ENCODE results near the gene HIVEP3.

Gene HIVEP3

DNA sequence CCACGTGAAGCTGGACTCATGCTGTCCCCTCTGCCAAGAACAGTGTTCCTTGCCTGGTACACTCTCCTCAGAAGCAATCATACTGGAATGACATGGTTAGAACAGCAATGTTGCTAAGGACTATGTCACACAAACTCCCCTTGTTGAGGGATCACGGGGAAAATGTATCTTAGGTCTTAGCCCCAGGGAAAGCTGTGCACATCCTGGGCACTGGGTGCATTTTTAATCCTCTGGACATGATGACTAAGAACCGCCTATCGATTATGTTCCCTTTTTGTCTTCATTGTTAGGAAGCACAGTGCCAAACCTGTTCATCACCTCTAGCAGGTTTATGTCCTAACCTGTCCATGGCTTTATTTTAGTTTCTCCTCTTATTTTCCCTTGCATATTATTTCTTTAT, 115.1 kb downstream of the HIVEP3 start:
- peaks cover 7% of the 10 kb centered on the region for H3K4me1 ChIP-seq (ENCODE audit: control insufficient read depth, insufficient read depth, low read length, poor library complexity, severe bottlenecking)
- no peak overlapping the region for H3K27ac ChIP-seq (ENCODE audit: low read depth, low read length, severe bottlenecking)
- 83 to 85% methylated on average over 4 of the region's 4 CpGs for WGBS, 2 experiments (ENCODE audit: insufficient coverage in 2 of 2)
- no peak overlapping the region for H3K4me3 ChIP-seq (ENCODE audit: extremely low read depth, insufficient read depth, low read length, poor library complexity, severe bottlenecking)
- H3K36me3 ChIP-seq (ENCODE audit: control insufficient read depth, insufficient read depth, low read length) = no peaks in the 10 kb centered on the region
- H3K9me3 ChIP-seq (ENCODE audit: control insufficient read depth, low read length) = no peaks in the 10 kb centered on the region

- H3K27ac ChIP-seq (ENCODE audit: low read depth, low read length, severe bottlenecking) = no peak overlapping the region
- 90 to 96% methylated on average over 2 of the region's 4 CpGs for WGBS, 2 experiments (ENCODE audit: insufficient coverage in 2 of 2)
- H3K4me1 ChIP-seq (ENCODE audit: control insufficient read depth, insufficient read depth, low read length, poor library complexity, severe bottlenecking) = peaks cover 7% of the 10 kb centered on the region
- no peaks in the 10 kb centered on the region for H3K9me3 ChIP-seq (ENCODE audit: control insufficient read depth, low read length)
- H3K4me3 ChIP-seq (ENCODE audit: extremely low read depth, insufficient read depth, low read length, poor library complexity, severe bottlenecking) = no peak overlapping the region
- H3K36me3 ChIP-seq (ENCODE audit: control insufficient read depth, insufficient read depth, low read length) = no peaks in the 10 kb centered on the region
Measured at GRCh38 chr1:41802532-41803501, 115.9 kb downstream of the HIVEP3 start.

DNA sequence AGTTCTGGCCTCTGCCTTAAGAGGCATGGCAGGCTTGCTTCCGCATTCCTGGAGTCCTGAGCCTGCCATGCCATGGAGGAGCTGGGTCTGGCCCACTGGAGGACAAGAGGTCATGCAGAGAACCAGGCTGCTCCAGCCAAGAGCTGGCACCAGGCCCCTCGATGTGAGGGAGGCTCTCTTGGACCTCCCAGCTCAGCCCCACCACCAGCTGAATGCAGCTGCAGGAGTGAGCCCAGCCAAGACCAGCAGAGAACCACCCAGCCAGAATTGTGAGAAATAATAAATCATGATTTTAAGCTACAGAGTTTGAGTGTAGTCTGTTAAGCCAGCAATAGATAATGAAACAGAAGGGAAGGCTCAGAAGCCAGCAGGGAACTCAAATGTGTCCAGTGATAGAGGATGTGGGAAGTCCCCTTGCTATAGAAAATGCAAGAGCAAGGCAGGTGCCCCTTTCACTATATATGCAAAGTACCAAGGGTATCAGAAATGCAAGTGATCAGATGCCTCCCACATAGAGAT, 118.4 kb downstream of the HIVEP3 start:
- Histone ChIP-seq H3K27ac (ENCODE audit: low read depth, low read length, severe bottlenecking) (no peak overlapping the region), H3K4me3 (ENCODE audit: extremely low read depth, insufficient read depth, low read length, poor library complexity, severe bottlenecking) (no peak overlapping the region), H3K9me3 (ENCODE audit: control insufficient read depth, low read length) (no peaks in the 10 kb centered on the region), H3K4me1 (ENCODE audit: control insufficient read depth, insufficient read depth, low read length, poor library complexity, severe bottlenecking) (no peaks in the 10 kb centered on the region), H3K36me3 (ENCODE audit: control insufficient read depth, insufficient read depth, low read length) (no peaks in the 10 kb centered on the region)
- WGBS, 2 experiments (ENCODE audit: insufficient coverage in 2 of 2) = 86 to 90% methylated on average over 2 of the region's 2 CpGs

DNA sequence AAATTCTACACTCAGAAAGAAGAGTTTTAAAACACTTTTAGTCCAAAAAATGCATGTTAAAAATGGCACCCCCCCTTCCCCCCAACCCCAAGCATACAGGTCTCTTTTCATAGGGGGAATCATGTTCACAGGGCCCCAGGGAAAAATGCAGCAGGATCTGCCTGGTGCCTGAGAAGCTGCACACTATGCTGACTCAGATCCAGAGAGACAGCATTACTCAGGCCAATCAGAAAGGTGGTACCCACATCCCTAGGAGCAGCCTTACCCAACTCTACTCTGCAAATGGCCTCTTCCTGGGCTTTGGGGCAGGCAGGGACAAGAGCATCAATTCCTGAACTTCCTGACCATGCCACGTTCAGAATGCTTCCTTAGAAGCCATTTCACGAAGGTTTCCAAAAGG, 119.0 kb downstream of the HIVEP3 start:
- 100% methylated on average over 1 of the region's 2 CpGs; no CpG with 5 or more reads in 1 of the 2 experiments for WGBS, 2 experiments (ENCODE audit: insufficient coverage in 2 of 2)
- H3K4me3 ChIP-seq (ENCODE audit: extremely low read depth, insufficient read depth, low read length, poor library complexity, severe bottlenecking) = no peak overlapping the region
- H3K36me3 ChIP-seq (ENCODE audit: control insufficient read depth, insufficient read depth, low read length) = no peaks in the 10 kb centered on the region
- no peak overlapping the region for H3K27ac ChIP-seq (ENCODE audit: low read depth, low read length, severe bottlenecking)
- H3K9me3 ChIP-seq (ENCODE audit: control insufficient read depth, low read length) = no peaks in the 10 kb centered on the region
- no peaks in the 10 kb centered on the region for H3K4me1 ChIP-seq (ENCODE audit: control insufficient read depth, insufficient read depth, low read length, poor library complexity, severe bottlenecking)

GRCh38 chr1:41799205-41799604, 119.5 kb downstream of the HIVEP3 start:
- 72 to 86% methylated on average over 3 of the region's 3 CpGs for WGBS, 2 experiments (ENCODE audit: insufficient coverage in 2 of 2)
- H3K9me3 ChIP-seq (ENCODE audit: control insufficient read depth, low read length) = no peaks in the 10 kb centered on the region
- no peaks in the 10 kb centered on the region for H3K4me1 ChIP-seq (ENCODE audit: control insufficient read depth, insufficient read depth, low read length, poor library complexity, severe bottlenecking)
- no peak overlapping the region for H3K27ac ChIP-seq (ENCODE audit: low read depth, low read length, severe bottlenecking)
- H3K36me3 ChIP-seq (ENCODE audit: control insufficient read depth, insufficient read depth, low read length) = no peaks in the 10 kb centered on the region
- H3K4me3 ChIP-seq (ENCODE audit: extremely low read depth, insufficient read depth, low read length, poor library complexity, severe bottlenecking) = no peak overlapping the region

- H3K4me1 ChIP-seq (ENCODE audit: control insufficient read depth, insufficient read depth, low read length, poor library complexity, severe bottlenecking) = no peaks in the 10 kb centered on the region
- WGBS, 2 experiments (ENCODE audit: insufficient coverage in 2 of 2) = 83 to 90% methylated on average over 2 to 3 of the region's 5 CpGs
- H3K36me3 ChIP-seq (ENCODE audit: control insufficient read depth, insufficient read depth, low read length) = no peaks in the 10 kb centered on the region
- H3K27ac ChIP-seq (ENCODE audit: low read depth, low read length, severe bottlenecking) = no peak overlapping the region
- no peaks in the 10 kb centered on the region for H3K9me3 ChIP-seq (ENCODE audit: control insufficient read depth, low read length)
- H3K4me3 ChIP-seq (ENCODE audit: extremely low read depth, insufficient read depth, low read length, poor library complexity, severe bottlenecking) = no peak overlapping the region
Measured at GRCh38 chr1:41795205-41795762, 123.4 kb downstream of the HIVEP3 start.

DNA sequence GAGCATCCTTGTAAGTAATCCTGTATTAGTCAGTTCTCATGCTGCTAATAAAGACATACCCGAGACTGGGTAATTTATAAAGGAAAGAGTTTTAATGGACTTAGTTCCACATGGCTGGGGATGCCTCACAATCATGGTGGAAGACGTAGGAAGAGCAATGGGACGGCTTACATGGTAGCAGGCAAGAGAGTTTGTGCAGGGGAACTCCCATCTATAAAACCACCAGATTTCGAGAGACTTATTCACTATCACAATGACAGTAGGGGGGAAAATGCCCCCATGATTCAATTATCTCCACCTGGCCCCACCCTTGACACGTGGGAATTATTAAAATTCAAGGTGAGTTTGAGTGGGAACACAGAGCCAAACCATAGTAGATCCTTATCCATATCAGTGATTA, 124.7 kb downstream of the HIVEP3 start:
- Histone ChIP-seq H3K9me3 (ENCODE audit: control insufficient read depth, low read length) (no peaks in the 10 kb centered on the region), H3K36me3 (ENCODE audit: control insufficient read depth, insufficient read depth, low read length) (no peaks in the 10 kb centered on the region), H3K4me3 (ENCODE audit: extremely low read depth, insufficient read depth, low read length, poor library complexity, severe bottlenecking) (no peak overlapping the region), H3K27ac (ENCODE audit: low read depth, low read length, severe bottlenecking) (no peak overlapping the region), H3K4me1 (ENCODE audit: control insufficient read depth, insufficient read depth, low read length, poor library complexity, severe bottlenecking) (no peaks in the 10 kb centered on the region)
- WGBS, 2 experiments (ENCODE audit: insufficient coverage in 2 of 2) = 92 to 100% methylated on average over 2 to 3 of the region's 5 CpGs

- no peaks in the 10 kb centered on the region for H3K9me3 ChIP-seq (ENCODE audit: control insufficient read depth, low read length)
- no peak overlapping the region for H3K27ac ChIP-seq (ENCODE audit: low read depth, low read length, severe bottlenecking)
- H3K36me3 ChIP-seq (ENCODE audit: control insufficient read depth, insufficient read depth, low read length) = no peaks in the 10 kb centered on the region
- no peak overlapping the region for H3K4me3 ChIP-seq (ENCODE audit: extremely low read depth, insufficient read depth, low read length, poor library complexity, severe bottlenecking)
- no peaks in the 10 kb centered on the region for H3K4me1 ChIP-seq (ENCODE audit: control insufficient read depth, insufficient read depth, low read length, poor library complexity, severe bottlenecking)
Measured at GRCh38 chr1:41792485-41792770, 126.3 kb downstream of the HIVEP3 start.

- Histone ChIP-seq H3K36me3 (ENCODE audit: control insufficient read depth, insufficient read depth, low read length) (no peaks in the 10 kb centered on the region), H3K9me3 (ENCODE audit: control insufficient read depth, low read length) (no peaks in the 10 kb centered on the region), H3K27ac (ENCODE audit: low read depth, low read length, severe bottlenecking) (no peak overlapping the region), H3K4me3 (ENCODE audit: extremely low read depth, insufficient read depth, low read length, poor library complexity, severe bottlenecking) (no peak overlapping the region), H3K4me1 (ENCODE audit: control insufficient read depth, insufficient read depth, low read length, poor library complexity, severe bottlenecking) (no peaks in the 10 kb centered on the region)
- 77 to 90% methylated on average over 4 of the region's 5 CpGs for WGBS, 2 experiments (ENCODE audit: insufficient coverage in 2 of 2)
Measured at GRCh38 chr1:41791667-41792484, 126.8 kb downstream of the HIVEP3 start.

DNA sequence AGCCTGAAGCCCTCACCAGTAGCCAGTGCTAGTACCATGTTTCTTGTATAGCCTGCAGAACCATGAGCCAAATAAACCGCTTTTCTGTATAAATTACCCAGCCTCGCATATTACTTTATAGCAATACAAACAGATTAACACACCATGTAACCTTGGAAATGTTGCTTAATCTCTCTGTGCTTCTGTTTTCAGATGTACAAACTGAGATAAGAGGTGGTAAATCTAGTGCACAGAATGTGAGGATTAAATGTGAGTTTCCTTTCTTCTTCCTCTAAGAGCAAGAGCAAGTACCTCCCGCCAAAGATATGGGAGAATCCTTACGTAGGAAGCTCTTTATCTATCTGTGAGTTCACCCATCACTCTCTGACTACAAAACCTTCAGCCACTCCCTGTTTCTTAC, 128.4 kb downstream of the HIVEP3 start:
- Histone ChIP-seq H3K27ac (ENCODE audit: low read depth, low read length, severe bottlenecking) (no peak overlapping the region), H3K9me3 (ENCODE audit: control insufficient read depth, low read length) (no peaks in the 10 kb centered on the region), H3K36me3 (ENCODE audit: control insufficient read depth, insufficient read depth, low read length) (no peaks in the 10 kb centered on the region), H3K4me1 (ENCODE audit: control insufficient read depth, insufficient read depth, low read length, poor library complexity, severe bottlenecking) (no peaks in the 10 kb centered on the region), H3K4me3 (ENCODE audit: extremely low read depth, insufficient read depth, low read length, poor library complexity, severe bottlenecking) (no peak overlapping the region)
- WGBS, 2 experiments (ENCODE audit: insufficient coverage in 2 of 2) = 80% methylated on average over 2 to 3 of the region's 4 CpGs
